Stomach (tissue), 9 donors: ENCODE measurements around the gene TCF3. TPM values are rescaled to one million over a fixed set of nuclear protein-coding genes. Genes with fewer than 3 reads are reported as not detected.

Experiments used
- DNase-seq, 2 donors: peaks; one replicate each; pipeline versions ENCODE4 v3.0.0 to v3.0.0-alpha.2; 2013 to 2019
- H3K27ac ChIP-seq, 5 donors: fragments of 200-600 bp in 4 of 5; sonication (generic) in 4 of 5; one replicate each; pipeline ENCODE4 v1.5.1; 2013 to 2019; ENCODE audit warnings: mild to moderate bottlenecking in 1 of 5, moderate library complexity in 1 of 5
- H3K27me3 ChIP-seq, 3 donors: fragments of 200-600 bp; sonication (generic); one replicate each; pipeline ENCODE4 v1.5.1; 2017 to 2019; ENCODE audit warnings: mixed run types in 1 of 3
- H3K36me3 ChIP-seq, 4 donors: fragments of 200-600 bp; sonication (generic); 1 replicate in 3 of 4; 2 replicates in 1 of 4; pipeline ENCODE4 v1.5.1; 2016 to 2019
- H3K4me1 ChIP-seq, 4 donors: fragments of 200-600 bp; sonication (generic); one replicate each; pipeline ENCODE4 v1.5.1; 2016 to 2019
- H3K4me3 ChIP-seq, 4 donors: fragments of 200-600 bp; sonication (generic) in 3 of 4; one replicate each; pipeline ENCODE4 v1.5.1; 2016 to 2019; ENCODE audit warnings: mild to moderate bottlenecking in 1 of 4
- H3K9me3 ChIP-seq, 4 donors: fragments of 200-600 bp; sonication (generic); one replicate each; pipeline ENCODE4 v1.5.1; 2016 to 2019
- EP300 ChIP-seq: sonication (generic); formaldehyde crosslinking; IDR thresholded peaks from one replicate; pipeline ENCODE4 v1.6.1; 2017; ENCODE audit warnings: antibody characterized with exemption
- POLR2A ChIP-seq, 4 donors: fragments of 450-650 bp; IDR thresholded peaks; one replicate each; pipeline ENCODE4 v1.6.1; 2016; ENCODE audit warnings: antibody characterized with exemption in 4 of 4, control low read depth in 2 of 4, mild to moderate bottlenecking in 1 of 4, moderate library complexity in 1 of 4
- POLR2AphosphoS5 ChIP-seq, 3 donors: sonication (generic); formaldehyde crosslinking; IDR thresholded peaks; one replicate each; pipeline ENCODE4 v1.6.1; 2016; ENCODE audit warnings: antibody characterized with exemption in 3 of 3
- WGBS, 5 donors: extraction: QIAGEN DNeasy Blood & Tissue Kit in 3 of 5; methylation state at CpG; one replicate each; pipeline versions ENCODE4 v1.1.5 to v1.1.7; 2013 to 2018; 5-methylcytosine and 5-hydroxymethylcytosine counted together
- intact Hi-C: fragments of 100-400 bp; cut with DNase I; formaldehyde crosslinking; loops from one replicate; pipeline ENCODE4 v1.15.1; 2023; ENCODE audit warnings: low total_unique reads
- polyA plus RNA-seq, 3 donors: library from polyadenylated mRNA; stranded (reverse); fragments of 200-250 nt; gene quantifications; one replicate each; pipeline ENCODE4 v1.2.3, GENCODE V29; 2013
- total RNA-seq, 5 donors: library from RNA; depleted of rRNA; stranded (reverse); fragments of >200 nt; gene quantifications; one replicate each; pipeline versions ENCODE4 v1.1.0 to v1.2.3, GENCODE V29; 2014 to 2016
- TF ChIP-seq, protein P1 (sequence below), 7 experiments: fragments of 450-650 bp in 4 of 7; fragments of 200-600 bp in 3 of 7; sonication (generic) in 3 of 7; IDR thresholded peaks; one replicate each; pipeline ENCODE4 v1.5.1; 2016 to 2019; ENCODE audit warnings: antibody characterized with exemption in 7 of 7, control low read depth in 2 of 7, mild to moderate bottlenecking in 1 of 7
- donor health status: healthy with polysubstance abuse.
- donor health status: Bipolar disorder and iron deficiency.
- donor health status: healthy.

TCF3 gene
- total and polyA plus RNA-seq, 8 donors: 12.8 to 90.2 (median 34.1) TPM

DNA sequence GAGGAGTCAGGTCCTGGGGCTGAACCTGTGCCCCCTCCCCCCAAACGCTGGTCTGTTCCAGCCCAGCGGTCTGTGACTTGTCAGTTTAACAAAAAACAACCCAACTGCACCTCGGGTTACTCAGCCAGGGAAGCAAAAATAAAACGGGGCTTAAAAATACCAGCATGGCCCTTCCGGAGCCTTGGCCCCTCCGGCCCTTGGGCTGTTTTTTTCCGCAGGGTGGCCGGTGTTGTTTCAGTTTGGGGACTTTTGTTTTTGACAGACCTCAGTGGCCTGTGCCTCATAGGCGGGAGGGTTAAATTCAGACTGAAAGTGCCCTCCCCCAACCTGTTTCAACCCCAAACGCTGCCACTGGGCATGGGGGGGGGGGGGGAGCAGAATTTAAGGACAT, 4.0 kb downstream of the TCF3 start:
- no peak for DNase-seq
- Histone ChIP-seq H3K27ac (peak overlapping the region in 1 of 5 donors; percentile 22), H3K4me3 (no peak overlapping the region), H3K27me3 (peaks cover 0 to 5% (median 0%) of the 10 kb centered on the region in 3 donors), H3K4me1 (peaks cover 14 to 30% (median 23%) of the 10 kb centered on the region in 4 donors), H3K9me3 (no peaks in the 10 kb centered on the region), H3K36me3 (peaks cover 14 to 64% (median 56%) of the 10 kb centered on the region in 4 donors)
- TF ChIP-seq POLR2A (IDR thresholded peaks at IDR 0.05) (no peak), EP300 (no peak), POLR2AphosphoS5 (IDR thresholded peaks at IDR 0.05) (no peak)
- TF ChIP-seq, protein P1, sequence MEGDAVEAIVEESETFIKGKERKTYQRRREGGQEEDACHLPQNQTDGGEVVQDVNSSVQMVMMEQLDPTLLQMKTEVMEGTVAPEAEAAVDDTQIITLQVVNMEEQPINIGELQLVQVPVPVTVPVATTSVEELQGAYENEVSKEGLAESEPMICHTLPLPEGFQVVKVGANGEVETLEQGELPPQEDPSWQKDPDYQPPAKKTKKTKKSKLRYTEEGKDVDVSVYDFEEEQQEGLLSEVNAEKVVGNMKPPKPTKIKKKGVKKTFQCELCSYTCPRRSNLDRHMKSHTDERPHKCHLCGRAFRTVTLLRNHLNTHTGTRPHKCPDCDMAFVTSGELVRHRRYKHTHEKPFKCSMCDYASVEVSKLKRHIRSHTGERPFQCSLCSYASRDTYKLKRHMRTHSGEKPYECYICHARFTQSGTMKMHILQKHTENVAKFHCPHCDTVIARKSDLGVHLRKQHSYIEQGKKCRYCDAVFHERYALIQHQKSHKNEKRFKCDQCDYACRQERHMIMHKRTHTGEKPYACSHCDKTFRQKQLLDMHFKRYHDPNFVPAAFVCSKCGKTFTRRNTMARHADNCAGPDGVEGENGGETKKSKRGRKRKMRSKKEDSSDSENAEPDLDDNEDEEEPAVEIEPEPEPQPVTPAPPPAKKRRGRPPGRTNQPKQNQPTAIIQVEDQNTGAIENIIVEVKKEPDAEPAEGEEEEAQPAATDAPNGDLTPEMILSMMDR (IDR thresholded peaks at IDR 0.05): no peak
- intact Hi-C loops: loop anchor here (5.0 kb wide), 1 partner anchor 36 kb away; no protein-coding TSS in a partner anchor
- WGBS, 5 donors: 78 to 85% (median 80%) methylated on average over 10 of the region's 10 CpGs

DNA sequence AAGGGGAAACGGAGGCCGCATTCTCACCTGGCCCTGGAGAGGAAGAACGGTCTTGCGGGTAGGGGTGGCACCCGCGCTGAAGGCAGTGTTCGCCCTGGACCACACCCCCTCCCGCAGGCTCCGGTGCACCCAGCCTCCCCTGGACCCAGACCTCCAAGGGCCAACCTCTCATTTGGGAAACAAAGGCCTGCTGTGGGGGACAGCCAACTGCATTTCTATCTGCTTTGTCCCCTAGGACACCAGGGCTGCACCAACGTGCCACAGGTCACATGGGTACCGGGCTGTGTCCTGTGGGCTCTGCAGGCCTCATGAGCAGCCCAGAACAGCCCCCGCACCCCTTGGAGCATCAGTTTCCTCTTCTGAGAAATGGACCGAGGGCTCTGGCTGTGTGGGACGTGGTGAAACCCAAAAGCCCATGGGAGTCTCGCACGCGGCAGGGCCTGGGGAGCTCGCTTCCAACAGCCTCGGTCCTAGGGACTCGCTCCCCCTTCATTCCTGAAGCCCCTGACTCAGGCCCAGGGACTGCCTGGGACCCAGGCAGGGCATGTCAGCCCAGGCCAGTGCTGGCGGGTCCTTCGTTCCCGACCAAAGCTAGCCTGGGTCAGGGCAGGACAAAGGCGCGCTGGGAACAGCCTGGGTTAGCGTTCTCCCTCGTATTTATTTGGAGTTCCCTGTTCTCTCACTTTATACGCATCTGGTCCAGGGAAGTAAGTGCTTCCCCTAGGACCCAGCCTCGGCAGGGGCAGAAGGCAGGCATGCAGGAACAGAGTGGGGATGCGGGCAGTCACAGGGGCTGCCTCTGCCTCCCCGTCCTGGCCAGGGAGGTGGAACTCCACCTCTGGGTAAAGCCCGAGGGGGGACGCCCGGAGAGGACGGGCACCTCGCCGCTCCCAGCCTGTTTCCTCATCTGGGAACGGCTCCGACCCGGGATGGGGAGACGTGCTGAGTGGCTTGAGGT, 4.6 kb downstream of the TCF3 start:
- DNase-seq: no peak
- Histone ChIP-seq H3K27me3 (peaks cover 0 to 5% (median 0%) of the 10 kb centered on the region in 3 donors), H3K4me1 (peaks cover 11 to 25% (median 19%) of the 10 kb centered on the region in 4 donors), H3K27ac (peak overlapping the region in 1 of 5 donors; percentile 22), H3K9me3 (no peaks in the 10 kb centered on the region), H3K4me3 (no peak overlapping the region), H3K36me3 (peaks cover 14 to 70% (median 63%) of the 10 kb centered on the region in 4 donors)
- TF ChIP-seq POLR2AphosphoS5 (IDR thresholded peaks at IDR 0.05) (no peak), POLR2A (IDR thresholded peaks at IDR 0.05) (no peak), EP300 (no peak)
- TF ChIP-seq, protein P1 (IDR thresholded peaks at IDR 0.05): no peak
- WGBS, 5 donors: 82 to 94% (median 91%) methylated on average over 31 to 41 of the region's 41 CpGs
- intact Hi-C loops: loop anchor here (5.0 kb wide), 1 partner anchor 35 kb away; no protein-coding TSS in a partner anchor

DNA sequence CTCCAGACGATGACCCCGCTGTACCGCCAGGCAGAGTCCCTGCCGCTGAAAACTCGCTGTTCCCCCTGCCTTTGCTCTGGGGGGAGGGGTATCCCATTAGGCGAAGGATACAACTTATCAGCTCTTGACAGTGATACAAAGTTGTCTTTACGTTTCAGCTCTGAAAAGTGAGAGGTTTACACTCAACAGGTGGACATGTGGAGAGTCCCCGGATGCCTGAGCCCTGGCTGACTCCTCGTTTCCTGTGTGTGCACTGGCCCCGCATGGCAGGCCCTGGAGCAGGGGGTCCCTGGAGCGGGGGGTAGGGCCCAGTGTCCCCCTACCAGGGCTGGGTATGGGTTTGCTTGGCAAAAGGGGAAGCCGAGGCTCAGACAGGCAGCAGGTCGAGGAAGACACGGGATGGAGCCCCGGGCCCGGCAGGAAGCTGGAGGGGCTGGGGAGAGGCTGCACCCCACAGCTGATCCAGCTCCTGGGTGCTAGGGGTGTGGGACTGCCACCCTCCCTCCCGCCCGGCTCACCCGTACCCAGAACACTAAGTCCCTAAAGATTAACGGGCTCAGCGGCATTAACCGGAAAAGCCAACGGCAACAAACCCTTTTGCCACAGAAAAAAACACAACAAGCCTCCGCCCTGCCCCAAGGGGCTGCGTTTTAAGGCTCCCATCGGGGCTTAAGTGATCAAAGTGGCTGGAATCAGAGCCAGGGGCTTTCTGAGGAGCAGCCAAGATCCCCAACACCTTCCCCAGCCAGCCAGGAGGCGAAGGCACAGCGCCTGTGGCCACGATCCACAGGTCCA, 5.6 kb downstream of the TCF3 start:
- 82 to 87% (median 85%) methylated on average over 22 to 29 of the region's 29 CpGs for WGBS, 5 donors

More for the DNA sequence above, 5.6 kb downstream of the TCF3 start:
- Histone ChIP-seq H3K36me3 (peaks cover 14 to 80% (median 72%) of the 10 kb centered on the region in 4 donors), H3K4me3 (no peak overlapping the region), H3K27ac (no peak overlapping the region), H3K9me3 (no peaks in the 10 kb centered on the region), H3K4me1 (peaks cover 11 to 25% (median 19%) of the 10 kb centered on the region in 4 donors), H3K27me3 (peaks cover 0 to 3% (median 0%) of the 10 kb centered on the region in 3 donors)
- intact Hi-C loops: loop anchor here (5.0 kb wide), 1 partner anchor 35 kb away; no protein-coding TSS in a partner anchor
- TF ChIP-seq POLR2A (IDR thresholded peaks at IDR 0.05): no peak
- no peak for TF ChIP-seq EP300
- TF ChIP-seq, protein P1 (IDR thresholded peaks at IDR 0.05): no peak
- TF ChIP-seq POLR2AphosphoS5 (IDR thresholded peaks at IDR 0.05): no peak
- no peak for DNase-seq
